ENCODE data around the gene CELA2B.

DNA sequence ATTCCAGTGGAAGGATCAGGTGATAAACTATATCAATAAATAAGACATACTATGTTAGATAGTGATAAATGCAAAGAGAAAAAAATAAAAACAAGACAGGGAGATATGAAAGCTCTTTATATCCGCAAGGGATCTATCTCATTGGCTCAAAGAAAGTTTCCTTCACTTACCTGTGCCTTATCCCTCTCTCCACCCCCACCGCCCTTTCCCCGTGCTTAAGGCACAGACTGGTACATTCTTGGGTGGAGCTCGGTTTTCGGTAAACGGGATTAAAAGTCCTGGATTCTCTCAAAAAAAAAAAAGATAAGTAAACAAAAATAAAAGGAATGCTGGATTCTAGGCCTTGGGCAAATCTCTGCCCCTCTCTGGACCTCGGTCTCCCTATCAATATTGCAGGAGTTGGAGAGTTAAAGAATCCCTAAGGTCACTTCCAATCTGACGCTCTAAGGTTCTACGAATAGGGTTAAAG, 50.2 kb downstream of the CELA2B start:
- TF ChIP-seq, protein P1, sequence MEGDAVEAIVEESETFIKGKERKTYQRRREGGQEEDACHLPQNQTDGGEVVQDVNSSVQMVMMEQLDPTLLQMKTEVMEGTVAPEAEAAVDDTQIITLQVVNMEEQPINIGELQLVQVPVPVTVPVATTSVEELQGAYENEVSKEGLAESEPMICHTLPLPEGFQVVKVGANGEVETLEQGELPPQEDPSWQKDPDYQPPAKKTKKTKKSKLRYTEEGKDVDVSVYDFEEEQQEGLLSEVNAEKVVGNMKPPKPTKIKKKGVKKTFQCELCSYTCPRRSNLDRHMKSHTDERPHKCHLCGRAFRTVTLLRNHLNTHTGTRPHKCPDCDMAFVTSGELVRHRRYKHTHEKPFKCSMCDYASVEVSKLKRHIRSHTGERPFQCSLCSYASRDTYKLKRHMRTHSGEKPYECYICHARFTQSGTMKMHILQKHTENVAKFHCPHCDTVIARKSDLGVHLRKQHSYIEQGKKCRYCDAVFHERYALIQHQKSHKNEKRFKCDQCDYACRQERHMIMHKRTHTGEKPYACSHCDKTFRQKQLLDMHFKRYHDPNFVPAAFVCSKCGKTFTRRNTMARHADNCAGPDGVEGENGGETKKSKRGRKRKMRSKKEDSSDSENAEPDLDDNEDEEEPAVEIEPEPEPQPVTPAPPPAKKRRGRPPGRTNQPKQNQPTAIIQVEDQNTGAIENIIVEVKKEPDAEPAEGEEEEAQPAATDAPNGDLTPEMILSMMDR (IDR thresholded peaks at IDR 0.05) = no peak
- TF ChIP-seq POLR2AphosphoS5 (IDR thresholded peaks at IDR 0.05) = no peak

Data from breast epithelium (tissue), 3 donors.